Tibial nerve (tissue), 4 donors: ENCODE measurements around the gene MARCO.

Experiments used
- CTCF ChIP-seq, 5 experiments: fragments of 200-600 bp in 3 of 5; fragments of 450-650 bp in 2 of 5; sonication (generic) in 3 of 5; IDR thresholded peaks; one replicate each; pipeline ENCODE4 v1.5.1; 2016 to 2019; ENCODE audit warnings: antibody characterized with exemption in 5 of 5, mild to moderate bottlenecking in 3 of 5, moderate library complexity in 2 of 5
- EP300 ChIP-seq, 2 donors: sonication (generic); formaldehyde crosslinking; IDR thresholded peaks; one replicate each; pipeline ENCODE4 v1.6.1; 2017; ENCODE audit warnings: antibody characterized with exemption in 2 of 2, mild to moderate bottlenecking in 1 of 2
- POLR2A ChIP-seq, 2 donors: fragments of 450-650 bp; IDR thresholded peaks; one replicate each; pipeline ENCODE4 v1.6.1; 2017; ENCODE audit warnings: antibody characterized with exemption in 2 of 2, mild to moderate bottlenecking in 2 of 2, moderate library complexity in 2 of 2

GRCh38 chr2:119028327-119029174 lies 86.6 kb downstream of the MARCO start:
- no peak for TF ChIP-seq CTCF (IDR thresholded peaks at IDR 0.05)
- TF ChIP-seq POLR2A (IDR thresholded peaks at IDR 0.05): no peak
- no peak for TF ChIP-seq EP300 (IDR thresholded peaks at IDR 0.05)
